ENCODE results near the gene TSPAN18. TPM values are rescaled to one million over a fixed set of nuclear protein-coding genes. Genes with fewer than 3 reads are reported as not detected.
A peak's percentile ranks its signal among the peaks of the same experiment; 100 is the strongest.

TSPAN18 gene
- total RNA-seq, 4 donors from 2014 or later: 6.7 to 13.1 (median 7.9) TPM

DNA sequence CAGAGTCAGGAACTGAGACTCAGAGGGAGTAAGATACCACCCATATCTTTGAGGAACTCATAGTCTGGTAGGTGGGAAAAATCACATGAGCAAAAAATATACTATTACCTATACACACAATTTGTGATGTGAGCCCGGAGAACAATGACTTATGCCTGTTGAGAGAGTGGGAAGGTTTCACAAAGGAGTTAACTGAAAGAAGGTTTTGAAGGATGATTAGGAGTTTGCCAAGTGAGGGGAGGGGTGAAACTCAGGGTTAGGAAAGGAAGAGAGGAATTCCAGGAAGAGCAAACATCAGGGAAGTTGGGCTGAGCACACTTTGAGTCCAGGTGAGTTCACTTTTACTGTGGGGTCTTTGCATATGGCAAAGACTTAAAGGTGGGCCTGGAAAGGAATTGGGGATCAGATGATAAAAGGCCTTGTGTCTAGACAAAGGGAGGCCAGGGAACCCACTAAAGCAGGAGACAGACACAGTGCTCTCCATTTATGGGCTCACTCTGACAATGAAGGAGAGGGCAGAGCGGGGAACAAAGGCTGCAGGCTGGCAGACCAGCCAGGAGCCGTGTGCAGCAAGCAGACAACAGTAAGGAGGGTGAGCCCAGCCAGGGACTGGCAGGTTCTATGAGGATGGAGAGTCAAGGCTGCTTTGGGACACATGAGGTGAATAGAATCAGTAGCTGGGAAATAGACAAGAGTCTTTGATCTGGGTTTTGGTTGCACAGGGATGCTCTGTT is 33.1 kb downstream of the TSPAN18 start:
- H3K27ac ChIP-seq: peak overlapping the region in 2 of 4 donors; percentile 14 to 62
- no peak overlapping the region for H3K4me3 ChIP-seq
- H3K9me3 ChIP-seq: peaks cover 0 to 8% (median 0%) of the 10 kb centered on the region in 4 donors
- no peak for TF ChIP-seq POLR2A (IDR thresholded peaks at IDR 0.05)
- no peak for TF ChIP-seq EP300 (IDR thresholded peaks at IDR 0.05)
- TF ChIP-seq, protein P1, sequence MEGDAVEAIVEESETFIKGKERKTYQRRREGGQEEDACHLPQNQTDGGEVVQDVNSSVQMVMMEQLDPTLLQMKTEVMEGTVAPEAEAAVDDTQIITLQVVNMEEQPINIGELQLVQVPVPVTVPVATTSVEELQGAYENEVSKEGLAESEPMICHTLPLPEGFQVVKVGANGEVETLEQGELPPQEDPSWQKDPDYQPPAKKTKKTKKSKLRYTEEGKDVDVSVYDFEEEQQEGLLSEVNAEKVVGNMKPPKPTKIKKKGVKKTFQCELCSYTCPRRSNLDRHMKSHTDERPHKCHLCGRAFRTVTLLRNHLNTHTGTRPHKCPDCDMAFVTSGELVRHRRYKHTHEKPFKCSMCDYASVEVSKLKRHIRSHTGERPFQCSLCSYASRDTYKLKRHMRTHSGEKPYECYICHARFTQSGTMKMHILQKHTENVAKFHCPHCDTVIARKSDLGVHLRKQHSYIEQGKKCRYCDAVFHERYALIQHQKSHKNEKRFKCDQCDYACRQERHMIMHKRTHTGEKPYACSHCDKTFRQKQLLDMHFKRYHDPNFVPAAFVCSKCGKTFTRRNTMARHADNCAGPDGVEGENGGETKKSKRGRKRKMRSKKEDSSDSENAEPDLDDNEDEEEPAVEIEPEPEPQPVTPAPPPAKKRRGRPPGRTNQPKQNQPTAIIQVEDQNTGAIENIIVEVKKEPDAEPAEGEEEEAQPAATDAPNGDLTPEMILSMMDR (IDR thresholded peaks at IDR 0.05): no peak
- DNase-seq (ENCODE audit: low spot score in 2 of 2): no peak
- WGBS, 2 donors: 82 to 85% methylated on average over 3 of the region's 3 CpGs
- H3K4me1 ChIP-seq: peaks cover 0 to 29% (median 8%) of the 10 kb centered on the region in 4 donors
- no peaks in the 10 kb centered on the region for H3K27me3 ChIP-seq
- no peaks in the 10 kb centered on the region for H3K36me3 ChIP-seq

DNA sequence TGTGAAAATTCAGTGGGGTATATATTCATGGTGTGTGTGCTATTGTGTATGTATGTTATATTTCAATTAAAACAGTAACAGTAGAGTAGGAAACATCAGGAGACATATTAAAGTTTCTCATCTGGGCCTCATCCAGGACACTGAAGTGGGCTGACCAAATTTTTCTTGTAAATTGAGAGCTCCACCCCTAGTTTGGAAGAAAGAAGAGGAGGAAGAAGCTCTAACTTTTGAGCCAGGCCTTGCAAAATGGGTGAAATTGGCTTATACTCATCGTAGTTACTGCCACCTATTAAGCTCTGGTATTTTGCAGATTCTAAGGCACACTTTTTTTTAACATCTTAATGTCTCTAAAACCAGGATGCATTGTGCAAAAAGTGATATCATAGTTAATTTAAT is 33.7 kb downstream of the TSPAN18 start:
- peaks cover 0 to 24% (median 8%) of the 10 kb centered on the region in 4 donors for H3K4me1 ChIP-seq
- peaks cover 0 to 8% (median 0%) of the 10 kb centered on the region in 4 donors for H3K9me3 ChIP-seq
- H3K27me3 ChIP-seq: no peaks in the 10 kb centered on the region
- TF ChIP-seq EP300 (IDR thresholded peaks at IDR 0.05) (no peak), POLR2A (IDR thresholded peaks at IDR 0.05) (no peak)
- TF ChIP-seq, protein P1 (IDR thresholded peaks at IDR 0.05): no peak
- H3K36me3 ChIP-seq: no peaks in the 10 kb centered on the region
- WGBS, 2 donors: 23 to 46% methylated on average over 1 of the region's 1 CpG
- DNase-seq (ENCODE audit: low spot score in 2 of 2): no peak
- no peak overlapping the region for H3K4me3 ChIP-seq
- peak overlapping the region in 2 of 4 donors; percentile 14 to 62 for H3K27ac ChIP-seq

DNA sequence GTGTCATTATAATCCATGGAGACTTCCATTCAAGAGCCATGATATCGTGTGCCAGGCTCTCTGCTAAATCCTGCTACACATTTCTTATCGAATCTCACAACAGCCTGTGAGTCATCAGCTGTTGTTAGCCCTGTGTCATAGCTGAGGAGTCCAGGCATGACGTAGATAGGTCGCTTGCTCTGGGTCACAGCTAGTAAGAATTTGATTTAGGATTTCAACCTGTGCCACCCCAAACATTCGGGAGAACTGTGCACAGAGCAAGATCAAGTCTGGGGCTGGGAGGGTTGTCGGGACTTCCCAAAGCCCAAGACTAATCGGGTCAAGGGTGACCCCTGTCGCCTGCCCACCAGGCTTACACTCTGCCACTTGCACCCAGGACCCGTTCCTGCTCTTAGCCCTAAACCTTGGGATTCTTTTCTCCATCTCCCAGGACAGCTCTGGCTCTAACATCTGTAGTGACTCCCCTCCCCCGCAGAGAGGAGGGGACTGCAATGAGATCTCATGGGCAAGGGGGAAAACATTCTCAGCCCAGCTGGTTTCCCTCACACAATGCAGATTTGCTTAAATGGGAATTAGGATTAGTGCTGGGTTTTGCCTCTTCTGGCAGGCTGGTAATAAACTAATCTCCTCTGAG is 34.3 kb downstream of the TSPAN18 start:
- H3K4me1 ChIP-seq: peaks cover 0 to 23% (median 8%) of the 10 kb centered on the region in 4 donors
- DNase-seq (ENCODE audit: low spot score in 2 of 2): peak in 1 of 2 donors; percentile 56
- H3K9me3 ChIP-seq: peaks cover 0 to 8% (median 0%) of the 10 kb centered on the region in 4 donors
- H3K4me3 ChIP-seq: no peak overlapping the region
- H3K27ac ChIP-seq: peak overlapping the region in 3 of 4 donors; percentile 22 to 70 (median 62)
- TF ChIP-seq POLR2A (IDR thresholded peaks at IDR 0.05): no peak
- peak in 1 of 2 donors; percentile 30 for TF ChIP-seq EP300 (IDR thresholded peaks at IDR 0.05)
- H3K27me3 ChIP-seq: no peaks in the 10 kb centered on the region
- WGBS, 2 donors: 19 to 38% methylated on average over 10 of the region's 10 CpGs
- no peaks in the 10 kb centered on the region for H3K36me3 ChIP-seq

DNA sequence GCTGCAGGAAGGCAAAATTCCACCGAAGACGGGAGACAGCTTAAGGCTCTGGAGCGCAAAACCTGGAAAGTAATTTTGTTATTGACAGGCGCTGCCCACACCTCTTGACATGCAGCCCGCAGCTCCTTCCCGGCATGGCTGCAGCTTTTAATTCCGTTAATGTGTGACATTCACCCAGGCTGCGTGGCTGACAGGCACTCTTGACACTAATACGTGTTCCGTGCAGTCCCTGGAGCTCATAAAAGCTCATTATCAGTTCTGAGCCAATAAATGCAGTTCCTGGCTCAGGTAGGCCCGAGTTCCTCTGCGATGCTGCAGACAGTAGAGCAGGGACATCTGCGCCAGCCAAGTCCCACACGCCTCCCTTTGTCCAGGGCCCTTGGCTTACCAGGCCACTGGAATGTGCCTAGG is 34.8 kb downstream of the TSPAN18 start:
- H3K4me1 ChIP-seq: peaks cover 0 to 28% (median 8%) of the 10 kb centered on the region in 4 donors
- WGBS, 2 donors: 62 to 78% methylated on average over 14 of the region's 14 CpGs
- H3K4me3 ChIP-seq: no peak overlapping the region
- TF ChIP-seq POLR2A (IDR thresholded peaks at IDR 0.05): no peak
- TF ChIP-seq EP300 (IDR thresholded peaks at IDR 0.05): no peak
- TF ChIP-seq, protein P1 (IDR thresholded peaks at IDR 0.05): no peak
- no peak for DNase-seq (ENCODE audit: low spot score in 2 of 2)
- no peaks in the 10 kb centered on the region for H3K27me3 ChIP-seq
- H3K36me3 ChIP-seq: no peaks in the 10 kb centered on the region
- peak overlapping the region in 1 of 4 donors; percentile 62 for H3K27ac ChIP-seq
- peaks cover 0 to 8% (median 0%) of the 10 kb centered on the region in 4 donors for H3K9me3 ChIP-seq

DNA sequence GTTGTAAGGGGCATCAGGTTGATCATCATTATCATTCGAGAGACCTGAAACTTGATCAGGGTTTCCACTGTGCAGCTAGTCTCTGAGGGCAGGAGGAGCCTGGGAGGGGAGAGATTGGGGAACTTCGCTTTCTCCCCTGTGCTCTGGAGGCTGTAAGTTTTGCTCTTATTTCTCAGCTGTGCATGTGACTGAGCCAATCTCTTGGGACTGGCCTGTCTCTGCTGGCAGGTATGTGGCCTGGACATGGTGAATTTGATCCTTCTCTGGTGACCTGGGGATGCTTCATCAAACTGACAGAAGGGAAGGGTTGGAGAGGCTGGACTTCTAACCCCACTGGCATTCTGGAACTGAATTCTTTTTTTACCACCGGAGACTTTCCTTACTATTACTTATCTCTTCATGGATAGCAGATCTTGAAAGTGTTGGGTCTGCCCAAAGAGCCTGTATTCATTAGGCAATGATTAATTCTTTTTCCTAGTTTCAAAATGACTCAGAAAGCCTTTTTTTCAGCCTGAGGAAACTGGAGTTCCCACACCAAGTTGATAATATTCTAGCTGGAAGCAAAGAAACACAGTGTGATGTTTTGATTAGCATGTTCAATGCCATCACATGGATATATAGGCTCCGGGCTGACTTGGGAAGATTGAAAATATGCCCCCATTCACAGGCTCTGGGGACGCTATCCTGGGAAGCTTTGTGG is 36.5 kb downstream of the TSPAN18 start:
- no peak overlapping the region for H3K4me3 ChIP-seq
- WGBS, 2 donors: 59 to 69% methylated on average over 5 of the region's 5 CpGs
- no peak for DNase-seq (ENCODE audit: low spot score in 2 of 2)
- no peaks in the 10 kb centered on the region for H3K27me3 ChIP-seq
- peaks cover 0 to 35% (median 8%) of the 10 kb centered on the region in 4 donors for H3K4me1 ChIP-seq
- peaks cover 0 to 8% (median 0%) of the 10 kb centered on the region in 3 donors for H3K36me3 ChIP-seq
- no peak for TF ChIP-seq POLR2A (IDR thresholded peaks at IDR 0.05)
- no peak for TF ChIP-seq EP300 (IDR thresholded peaks at IDR 0.05)
- TF ChIP-seq, protein P1 (IDR thresholded peaks at IDR 0.05): no peak
- H3K27ac ChIP-seq: no peak overlapping the region
- H3K9me3 ChIP-seq: peaks cover 0 to 4% (median 0%) of the 10 kb centered on the region in 4 donors

Data from tibial nerve (tissue), 4 donors.